CD4-positive, alpha-beta T cell treated with Interleukin-6 at 100 ng/mL for 8 hours (primary cell): ENCODE measurements around the gene BAIAP2L1.
"Not testable (repeated sequence)": the region's sequence is repeated elsewhere in the genome, so short reads cannot be mapped to it uniquely, and the experiment has no call there.

Experiments
- DNase-seq: peaks from one replicate; pipeline ENCODE4 v3.0.0-alpha.2; 2020; ENCODE audit warnings: mixed read lengths, low spot score

Gene BAIAP2L1

GRCh38 chr7:98398567-98399372, 2.1 kb downstream of the BAIAP2L1 start:
- no peak for DNase-seq

- no peak for DNase-seq
Measured at GRCh38 chr7:98396768-98397167, 4.1 kb downstream of the BAIAP2L1 start.

DNA sequence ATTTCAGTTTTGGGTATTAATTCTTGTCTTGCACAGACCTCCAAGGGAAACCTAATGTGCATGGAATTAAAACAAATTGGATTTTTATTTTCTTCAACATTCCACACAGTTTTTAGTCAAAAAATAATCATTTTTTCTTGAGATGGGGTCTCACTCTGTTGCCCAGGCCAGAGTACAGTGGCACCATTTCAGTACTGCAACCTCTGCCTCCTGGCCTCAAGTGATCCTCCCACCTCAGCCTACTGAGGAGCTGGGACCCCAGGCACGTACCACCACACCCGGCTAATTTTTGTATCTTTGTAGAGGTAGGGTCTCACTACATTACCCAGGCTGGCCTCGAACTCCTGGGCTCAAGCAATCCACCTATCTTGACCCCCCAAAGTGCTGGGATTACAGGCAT, 4.9 kb downstream of the BAIAP2L1 start:
- DNase-seq, result no peak

DNA sequence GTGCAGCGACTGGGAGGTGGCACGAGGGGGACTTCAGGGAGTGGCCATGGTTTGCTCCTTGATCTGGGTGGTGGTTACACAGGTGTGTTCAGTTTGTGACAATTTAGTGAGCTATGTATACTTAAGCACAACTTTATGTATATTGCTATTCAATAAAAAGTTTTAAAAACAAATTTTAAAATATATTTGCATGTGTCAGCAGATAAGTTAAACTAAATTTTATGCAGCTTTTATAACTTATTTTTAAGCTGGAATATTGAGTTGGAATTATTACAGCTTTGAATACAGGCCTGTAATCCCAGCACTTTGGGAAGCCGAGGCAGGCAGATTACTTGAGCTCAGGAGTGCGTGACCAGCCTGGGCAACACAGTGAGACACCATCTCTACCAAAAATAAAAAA, 5.4 kb downstream of the BAIAP2L1 start:
- no peak for DNase-seq

GRCh38 chr7:98394377-98394836, 6.5 kb downstream of the BAIAP2L1 start:
- DNase-seq, result no peak

DNA sequence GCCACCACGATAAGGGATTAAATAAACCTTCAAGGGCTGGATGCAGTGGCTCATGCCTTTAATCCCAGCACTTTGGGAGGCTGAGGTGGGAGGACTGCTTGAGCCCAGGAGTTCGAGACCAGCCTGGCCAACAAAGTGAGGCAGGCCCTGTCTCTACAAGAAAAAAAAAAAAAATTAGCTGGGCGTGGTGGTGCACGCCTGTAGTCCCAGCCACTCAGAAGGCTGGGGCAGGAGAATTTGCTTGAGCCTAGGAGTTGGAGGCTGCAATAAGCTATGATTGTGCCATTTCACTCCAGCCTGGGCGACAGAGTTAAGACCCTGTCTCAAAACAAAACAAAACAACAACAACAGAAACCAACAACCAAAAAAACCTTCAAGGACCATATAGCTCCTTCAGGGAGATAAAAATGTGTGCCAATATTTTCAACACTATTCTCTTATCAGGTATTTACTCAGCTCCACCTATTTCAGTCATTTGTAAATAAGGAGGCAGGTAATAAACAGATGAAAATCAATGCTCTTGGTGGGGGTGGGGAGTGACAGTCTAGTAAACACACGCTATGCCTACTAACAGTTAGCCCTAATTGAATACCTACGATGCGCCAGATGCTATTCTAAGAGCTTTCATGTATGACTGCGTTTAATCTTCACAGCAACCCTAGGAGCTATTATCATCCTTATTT, 13.2 kb downstream of the BAIAP2L1 start:
- DNase-seq, result no peak

GRCh38 chr7:98387131-98387530, 13.8 kb downstream of the BAIAP2L1 start:
- DNase-seq, result no peak

- not testable (repeated sequence) for DNase-seq
Measured at GRCh38 chr7:98385532-98385931, 15.4 kb downstream of the BAIAP2L1 start.

DNA sequence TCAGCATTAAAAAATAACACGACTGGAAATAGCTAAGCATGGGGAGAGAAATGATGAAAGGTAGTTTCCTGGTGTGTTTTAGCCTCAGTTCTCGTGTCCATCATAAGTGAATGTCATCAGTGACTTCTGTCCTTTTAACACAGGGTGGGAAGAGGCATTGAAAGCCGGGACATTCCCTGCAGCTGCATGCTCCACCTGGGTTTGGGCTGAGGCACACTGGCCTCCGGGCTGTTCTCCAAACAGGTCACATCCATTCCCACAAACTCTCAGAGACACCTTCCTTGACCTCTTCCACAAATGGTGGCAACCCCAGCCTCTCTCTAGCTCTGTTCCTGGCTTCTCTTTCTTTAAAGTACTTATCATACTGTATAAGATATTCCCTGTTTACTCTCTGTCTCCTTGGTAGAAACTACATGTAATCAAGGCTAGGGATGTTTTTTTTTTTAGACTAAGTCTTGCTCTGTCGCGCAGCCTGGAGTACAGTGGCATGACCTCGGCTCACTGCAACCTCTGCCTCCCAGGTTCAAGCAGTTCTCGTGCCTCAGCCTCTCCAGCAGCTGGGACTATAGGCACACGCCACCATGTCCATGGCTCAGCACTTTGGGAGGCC, 22.6 kb downstream of the BAIAP2L1 start:
- no peak for DNase-seq

DNA sequence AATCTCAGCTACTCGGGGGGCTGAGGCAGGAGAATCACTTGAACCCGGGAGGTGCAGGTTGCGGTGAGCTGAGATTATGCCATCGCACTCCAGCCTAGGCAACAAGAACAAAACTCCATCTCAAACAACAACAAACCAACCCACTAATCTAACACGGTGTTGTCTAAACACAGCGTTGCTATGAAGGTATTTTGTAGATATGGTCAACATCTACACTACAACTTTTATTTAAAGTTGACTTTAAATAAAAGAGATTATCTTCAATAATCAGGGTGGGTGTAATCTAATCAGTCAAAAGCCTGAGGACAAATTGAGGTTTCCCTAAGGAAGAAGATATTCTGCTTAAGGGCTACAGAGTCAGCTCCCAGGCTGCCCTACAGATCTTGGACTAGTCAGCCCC, 24.2 kb downstream of the BAIAP2L1 start:
- no peak for DNase-seq

GRCh38 chr7:98375664-98376063, 25.2 kb downstream of the BAIAP2L1 start:
- DNase-seq, result no peak

GRCh38 chr7:98374285-98374680, 26.6 kb downstream of the BAIAP2L1 start:
- no peak for DNase-seq

GRCh38 chr7:98372993-98373392, 27.9 kb downstream of the BAIAP2L1 start:
- DNase-seq, result no peak

DNA sequence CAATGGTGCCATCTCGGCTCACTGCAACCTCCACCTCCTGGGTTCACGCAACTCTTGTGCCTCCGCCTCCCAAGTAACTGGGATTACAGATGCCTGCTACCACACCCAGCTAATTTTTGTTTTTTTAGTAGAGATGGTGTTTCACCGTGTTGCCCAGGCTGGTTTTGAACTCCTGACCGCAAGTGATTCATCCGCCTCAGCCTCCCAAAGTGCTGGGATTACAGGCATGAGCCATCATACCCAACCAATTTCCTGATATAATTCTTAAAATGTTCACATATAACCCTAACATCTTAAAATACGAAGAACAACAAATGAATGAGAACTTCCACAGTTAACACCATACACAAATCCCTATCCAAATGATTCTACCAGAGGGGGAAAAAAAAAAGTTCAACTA, 31.2 kb downstream of the BAIAP2L1 start:
- no peak for DNase-seq

DNA sequence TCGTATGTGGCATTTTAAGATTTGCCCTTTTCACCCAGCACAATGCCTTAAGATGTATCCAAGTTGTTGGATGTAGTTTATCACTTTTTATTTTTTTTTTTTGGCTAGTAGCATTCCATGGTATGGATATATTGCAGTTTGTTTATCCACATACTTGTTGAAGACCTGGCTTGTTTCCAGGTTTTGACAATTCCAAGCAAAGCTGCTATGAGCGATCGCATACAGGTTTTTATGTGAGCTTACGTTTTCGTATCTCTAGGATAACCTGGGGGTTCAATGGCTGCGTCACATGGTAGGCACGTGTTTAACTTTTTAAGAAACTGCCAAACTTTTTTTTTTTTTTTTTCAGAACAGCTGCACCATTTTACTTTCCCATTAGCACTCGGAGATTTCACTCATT, 32.2 kb downstream of the BAIAP2L1 start:
- DNase-seq, result no peak

DNA sequence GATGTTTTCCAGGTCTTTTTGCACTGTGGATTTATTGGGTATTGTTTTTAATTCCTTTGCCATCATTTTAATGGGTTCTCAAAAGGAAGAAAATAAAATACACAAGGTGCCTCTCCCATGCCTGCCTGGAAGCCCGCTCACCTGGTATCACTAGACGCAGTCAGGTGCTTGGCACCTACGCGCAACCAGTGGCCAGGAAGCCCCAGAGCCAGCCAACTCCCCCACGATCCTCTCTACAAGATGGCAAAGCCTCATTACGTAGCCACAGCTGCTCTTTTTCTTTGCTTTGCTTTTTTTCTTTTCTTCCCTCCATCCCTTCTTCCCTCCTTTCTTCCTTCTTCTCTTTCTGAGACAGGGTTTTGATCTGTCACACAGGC, 34.3 kb downstream of the BAIAP2L1 start:
- no peak for DNase-seq

DNA sequence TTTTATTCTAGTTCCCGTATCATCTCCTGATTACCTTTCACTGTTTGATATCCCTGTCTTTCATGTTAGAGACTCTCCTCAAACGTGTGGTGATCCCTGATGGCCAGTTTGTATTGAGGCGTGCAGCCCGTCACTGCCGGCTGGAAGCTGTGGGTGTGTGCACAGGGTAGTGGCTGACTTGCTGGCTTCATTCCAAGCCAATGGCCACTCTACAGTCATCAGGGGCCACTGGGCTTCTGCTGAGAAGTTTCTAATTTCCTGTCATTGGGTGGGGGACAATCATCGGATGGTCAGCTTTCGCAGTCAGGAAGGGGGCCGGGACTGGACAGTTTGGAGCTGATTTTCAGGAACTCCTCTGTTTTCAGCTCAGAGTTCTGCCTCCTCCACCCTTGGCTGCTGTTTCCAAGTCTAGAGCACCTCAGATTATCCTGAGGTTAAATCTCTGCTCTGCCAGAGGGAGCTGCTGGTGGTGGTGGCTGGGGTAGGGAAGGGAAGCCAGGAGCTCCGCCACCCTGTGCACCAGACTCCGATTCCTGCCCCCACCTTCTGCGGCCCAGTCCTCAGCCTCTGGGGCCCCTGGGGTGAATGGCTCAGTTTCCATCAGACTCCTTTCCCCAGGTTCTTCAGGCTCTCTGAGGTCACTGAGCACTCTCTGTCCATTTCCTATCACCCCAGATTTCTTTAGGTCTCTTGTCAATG, 34.9 kb downstream of the BAIAP2L1 start:
- DNase-seq, result no peak

DNA sequence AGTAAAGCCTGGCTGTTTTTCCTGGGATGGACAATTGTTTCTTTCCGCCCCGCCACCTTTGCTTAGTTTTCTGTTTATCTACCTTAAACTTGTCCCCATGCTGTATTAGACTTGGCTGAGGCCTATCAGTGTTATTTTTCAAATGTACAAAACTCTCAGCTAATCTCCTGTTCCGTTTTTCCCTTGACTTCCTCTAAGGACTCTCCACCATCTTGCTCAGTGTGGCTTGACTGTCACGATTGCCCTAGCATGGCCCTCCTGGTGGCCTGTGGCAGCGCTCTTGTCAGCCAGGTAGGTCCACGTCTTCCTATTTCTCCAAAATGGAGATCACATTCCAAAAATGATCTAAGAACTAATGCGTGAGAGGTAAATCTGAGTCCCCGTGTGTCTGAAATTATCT, 36.7 kb downstream of the BAIAP2L1 start:
- DNase-seq, result no peak

DNA sequence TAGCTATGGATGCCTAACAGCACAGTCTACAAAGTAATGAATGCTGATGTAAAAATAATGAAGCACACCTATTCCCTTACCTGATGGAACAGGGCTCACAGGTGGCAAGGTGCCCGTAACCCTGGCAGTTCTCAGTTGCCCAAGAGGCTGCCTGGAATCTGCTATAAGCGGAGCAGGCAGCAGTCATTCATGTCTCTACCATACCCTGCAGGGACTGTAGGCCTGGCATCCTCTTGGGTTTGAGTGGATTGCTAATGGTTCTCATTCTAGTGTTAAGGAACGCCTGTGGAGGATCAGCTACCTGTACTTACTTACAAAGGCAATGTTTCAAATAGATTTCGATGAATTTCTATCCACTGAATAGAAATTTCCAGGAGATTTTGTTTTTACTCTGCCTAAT, 38.4 kb downstream of the BAIAP2L1 start:
- DNase-seq, result no peak

DNA sequence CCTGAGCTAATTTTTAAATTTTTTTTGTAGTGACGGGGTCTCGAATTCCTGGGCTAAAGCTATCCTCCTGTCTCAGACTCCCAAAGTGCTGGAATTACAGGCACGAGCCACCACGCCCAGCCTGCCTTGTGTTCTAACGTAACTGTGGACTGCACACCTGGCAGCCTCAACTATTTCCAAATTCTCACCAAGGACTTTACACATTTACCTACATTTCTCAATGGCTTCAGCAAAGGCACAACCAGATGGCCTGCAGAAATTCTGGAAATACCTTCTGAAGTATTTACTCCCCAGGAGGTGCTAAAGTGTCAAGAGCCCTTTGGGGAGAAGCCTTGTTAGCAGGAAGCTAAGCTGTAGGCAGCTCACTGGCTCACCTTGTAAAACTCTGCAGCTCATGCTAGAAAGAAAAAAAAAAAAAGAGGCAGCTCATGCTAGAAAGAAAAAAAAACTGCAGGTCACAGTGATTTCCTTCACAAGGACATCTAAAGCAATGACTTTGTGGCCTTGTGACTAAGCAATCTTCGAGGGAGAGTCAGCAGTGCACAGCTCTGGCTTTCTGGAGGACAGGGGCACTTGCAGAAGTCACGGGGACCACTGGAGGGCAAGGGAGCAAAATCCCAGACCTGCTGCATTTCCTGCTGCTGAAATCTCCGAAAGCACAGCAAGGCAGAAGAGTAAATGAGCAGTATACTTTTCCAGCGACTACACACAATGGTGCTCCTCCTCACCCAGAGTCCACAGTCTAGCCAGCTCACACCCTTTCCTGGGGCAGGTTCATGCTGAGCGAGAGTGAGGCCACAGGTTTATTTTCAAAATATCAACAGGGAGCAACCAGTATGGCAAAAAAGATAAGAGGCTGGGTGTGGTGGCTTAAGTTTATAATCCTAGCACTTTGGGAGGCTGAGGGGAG, 40.4 kb downstream of the BAIAP2L1 start:
- DNase-seq, result no peak

GRCh38 chr7:98359395-98359794, 41.5 kb downstream of the BAIAP2L1 start:
- DNase-seq, result no peak

- DNase-seq, result no peak
Measured at GRCh38 chr7:98358706-98359105, 42.2 kb downstream of the BAIAP2L1 start.
